Measurements from ENCODE around the gene COMMD6.

GRCh38 chr13:75554464-75554863 is 16.8 kb upstream of the COMMD6 start:
- TF ChIP-seq CTCF (IDR thresholded peaks at IDR 0.05 in 4 of 5, conservative IDR thresholded peaks at IDR 0.05 in 1 of 5) (no peak), POLR2A (IDR thresholded peaks at IDR 0.05) (no peak)

Measured in gastrocnemius medialis (tissue), 4 donors.